Tibial artery (tissue), 4 donors: ENCODE results near the gene FAM227B.

Source experiments
- DNase-seq, 2 donors: peaks; one replicate each; pipeline ENCODE4 v3.0.0-alpha.2; 2019
- H3K27ac ChIP-seq, 2 donors: fragments of 200-600 bp; sonication (generic) in 1 of 2; 1 replicate in 1 of 2; 2 replicates in 1 of 2; pipeline ENCODE4 v1.5.1; 2018 to 2019; ENCODE audit warnings: mild to moderate bottlenecking in 1 of 2
- H3K27me3 ChIP-seq, 2 donors: fragments of 200-600 bp; sonication (generic) in 1 of 2; one replicate each; pipeline versions ENCODE4 v1.5.1 to v1.6.0; 2016 to 2019
- H3K36me3 ChIP-seq, 3 donors: fragments of 200-600 bp; sonication (generic) in 2 of 3; one replicate each; pipeline ENCODE4 v1.5.1; 2016 to 2019; ENCODE audit warnings: mild to moderate bottlenecking in 2 of 3
- H3K4me1 ChIP-seq, 4 donors: fragments of 200-600 bp; sonication (generic) in 2 of 4; 1 replicate in 3 of 4; 2 replicates in 1 of 4; pipeline ENCODE4 v1.5.1; 2016 to 2019
- H3K4me3 ChIP-seq, 2 donors: fragments of 200-600 bp; sonication (generic) in 1 of 2; 1 replicate in 1 of 2; 2 replicates in 1 of 2; pipeline ENCODE4 v1.5.1; 2018 to 2019; ENCODE audit warnings: mild to moderate bottlenecking in 2 of 2
- H3K9me3 ChIP-seq, 3 donors: fragments of 200-600 bp; sonication (generic) in 1 of 3; one replicate each; pipeline ENCODE4 v1.5.1; 2016 to 2019
- CTCF ChIP-seq, 2 experiments: fragments of 200-600 bp in 1 of 2; fragments of 450-650 bp in 1 of 2; IDR thresholded peaks; one replicate each; pipeline ENCODE4 v1.5.1; 2017 to 2019; ENCODE audit warnings: antibody characterized with exemption in 2 of 2, mild to moderate bottlenecking in 1 of 2, moderate library complexity in 1 of 2
- intact Hi-C: fragments of 100-400 bp; cut with DNase I; formaldehyde crosslinking; loops from one replicate; pipeline ENCODE4 v1.15.0; 2023; ENCODE audit warnings: low total_unique reads

FAM227B gene

GRCh38 chr15:49427372-49427771, 193.2 kb downstream of the FAM227B start:
- no peaks in the 10 kb centered on the region for H3K9me3 ChIP-seq
- no peaks in the 10 kb centered on the region for H3K36me3 ChIP-seq
- no peaks in the 10 kb centered on the region for H3K27me3 ChIP-seq
- no peak for DNase-seq
- intact Hi-C loops: loop anchor here (10.0 kb wide), 1 partner anchor 563 kb away; no protein-coding TSS in a partner anchor
- no peak for TF ChIP-seq CTCF (IDR thresholded peaks at IDR 0.05)
- H3K4me3 ChIP-seq: peak overlapping the region in 1 of 2 donors; percentile 5
- peaks cover 0 to 6% (median under 1%) of the 10 kb centered on the region in 4 donors for H3K4me1 ChIP-seq
- no peak overlapping the region for H3K27ac ChIP-seq

- H3K36me3 ChIP-seq: no peaks in the 10 kb centered on the region
- no peak for DNase-seq
- peak overlapping the region; percentile 22 to 26 for H3K4me3 ChIP-seq
- intact Hi-C loops: loop anchor here (10.0 kb wide), 1 partner anchor 560 kb away; no protein-coding TSS in a partner anchor
- no peak for TF ChIP-seq CTCF (IDR thresholded peaks at IDR 0.05)
- H3K27ac ChIP-seq: no peak overlapping the region
- H3K27me3 ChIP-seq: no peaks in the 10 kb centered on the region
- peaks cover 0 to 6% (median 1%) of the 10 kb centered on the region in 4 donors for H3K4me1 ChIP-seq
- no peaks in the 10 kb centered on the region for H3K9me3 ChIP-seq
Observed at GRCh38 chr15:49424954-49425353, 195.7 kb downstream of the FAM227B start.

GRCh38 chr15:49423901-49424550, 196.6 kb downstream of the FAM227B start:
- no peaks in the 10 kb centered on the region for H3K27me3 ChIP-seq
- no peaks in the 10 kb centered on the region for H3K9me3 ChIP-seq
- H3K36me3 ChIP-seq: no peaks in the 10 kb centered on the region
- peak overlapping the region in 1 of 2 donors; percentile 8 for H3K27ac ChIP-seq
- no peak for TF ChIP-seq CTCF (IDR thresholded peaks at IDR 0.05)
- peak overlapping the region; percentile 22 to 26 for H3K4me3 ChIP-seq
- H3K4me1 ChIP-seq: peaks cover 0 to 6% (median 1%) of the 10 kb centered on the region in 4 donors
- intact Hi-C loops: loop anchor here (10.0 kb wide), 1 partner anchor 559 kb away; no protein-coding TSS in a partner anchor
- no peak for DNase-seq

- no peak for DNase-seq
- Histone ChIP-seq H3K36me3 (no peaks in the 10 kb centered on the region), H3K27me3 (no peaks in the 10 kb centered on the region), H3K9me3 (no peaks in the 10 kb centered on the region), H3K4me3 (peak within 1 kb of the TSS; percentile 26 to 32), H3K27ac (peak within 1 kb of the TSS in 1 of 2 donors; percentile 13), H3K4me1 (peaks cover 0 to 6% (median 1%) of the 10 kb centered on the region in 4 donors)
- intact Hi-C loops: loop anchor here (10.0 kb wide), 1 partner anchor 558 kb away; no protein-coding TSS in a partner anchor
- no peak for TF ChIP-seq CTCF (IDR thresholded peaks at IDR 0.05)
Observed at GRCh38 chr15:49423021-49423420, 197.6 kb downstream of the FAM227B start, which contains the start of gene FGF7. TSS of gene FGF7 (plus strand) at chr15:49423242. CDS start at chr15:49424298, 1,056 bp downstream.

- peak; percentile 41 to 69 for DNase-seq
- TF ChIP-seq CTCF (IDR thresholded peaks at IDR 0.05): peak; percentile 80 to 83
- peaks cover 0 to 6% (median 1%) of the 10 kb centered on the region in 4 donors for H3K4me1 ChIP-seq
- H3K27me3 ChIP-seq: no peaks in the 10 kb centered on the region
- no peaks in the 10 kb centered on the region for H3K9me3 ChIP-seq
- intact Hi-C loops: loop anchor here (2.0 to 10.0 kb wide), 2 partner anchors 187 to 557 kb away; no protein-coding TSS in a partner anchor
- peak overlapping the region; percentile 25 to 32 for H3K4me3 ChIP-seq
- H3K27ac ChIP-seq: peak overlapping the region in 1 of 2 donors; percentile 13
- H3K36me3 ChIP-seq: no peaks in the 10 kb centered on the region
Observed at GRCh38 chr15:49421991-49422390, 198.6 kb downstream of the FAM227B start.
